Measurements from ENCODE around the gene ITGB6. TPM values are rescaled to one million over a fixed set of nuclear protein-coding genes. Genes with fewer than 3 reads are reported as not detected.

The ITGB6 gene
- total RNA-seq, 4 donors from 2014 or later, result 11.1 to 17.2 (median 13.4) TPM

- TF ChIP-seq CTCF (IDR thresholded peaks at IDR 0.05), result no peak
- TF ChIP-seq POLR2A (IDR thresholded peaks at IDR 0.05), result peak in 1 of 2 donors; percentile 4
- 59 to 67% methylated on average over 9 to 12 of the region's 12 CpGs for WGBS, 2 donors
- Histone ChIP-seq H3K27me3 (no peaks in the 10 kb centered on the region), H3K36me3 (no peaks in the 10 kb centered on the region), H3K27ac (peak overlapping the region; percentile 32 to 82 (median 49)), H3K4me1 (peaks cover 14 to 39% of the 10 kb centered on the region in 2 donors), H3K4me3 (replicated peaks in 1 of 3) (no peak overlapping the region), H3K9me3 (no peaks in the 10 kb centered on the region)
- intact Hi-C loops (cut with DNase I), result no loop called here
- DNase-seq, result peak; percentile 93 to 94
Observed at GRCh38 chr2:160207804-160208654, 8.0 kb upstream of the ITGB6 start.

- intact Hi-C loops (cut with DNase I), result no loop called here
- no peak for DNase-seq
- no peak for TF ChIP-seq POLR2A (IDR thresholded peaks at IDR 0.05)
- TF ChIP-seq CTCF (IDR thresholded peaks at IDR 0.05), result no peak
- H3K9me3 ChIP-seq, result no peaks in the 10 kb centered on the region
- peaks cover 14 to 39% of the 10 kb centered on the region in 2 donors for H3K4me1 ChIP-seq
- WGBS, 2 donors, result 36 to 64% methylated on average over 4 of the region's 4 CpGs
- no peaks in the 10 kb centered on the region for H3K36me3 ChIP-seq
- H3K27ac ChIP-seq, result peak overlapping the region; percentile 32 to 82 (median 49)
- no peak overlapping the region for H3K4me3 ChIP-seq (replicated peaks in 1 of 3)
- no peaks in the 10 kb centered on the region for H3K27me3 ChIP-seq
Observed at GRCh38 chr2:160207271-160207670, 7.2 kb upstream of the ITGB6 start.

- TF ChIP-seq POLR2A (IDR thresholded peaks at IDR 0.05) (no peak), CTCF (IDR thresholded peaks at IDR 0.05) (no peak)
- peak overlapping the region in 2 of 3 donors; percentile 80 to 90 for H3K27ac ChIP-seq
- no peaks in the 10 kb centered on the region for H3K27me3 ChIP-seq
- peaks cover 14 to 39% of the 10 kb centered on the region in 2 donors for H3K4me1 ChIP-seq
- H3K4me3 ChIP-seq (replicated peaks in 1 of 3), result no peak overlapping the region
- intact Hi-C loops (cut with DNase I), result no loop called here
- DNase-seq, result no peak
- whole genome bisulfite sequencing, 2 donors, result 83 to 88% methylated on average over 4 of the region's 4 CpGs
- no peaks in the 10 kb centered on the region for H3K36me3 ChIP-seq
- no peaks in the 10 kb centered on the region for H3K9me3 ChIP-seq
Observed at GRCh38 chr2:160206436-160206835, 6.4 kb upstream of the ITGB6 start.

- intact Hi-C loops (cut with DNase I), result no loop called here
- DNase-seq, result peak; percentile 96 to 97
- Histone ChIP-seq H3K4me3 (replicated peaks in 1 of 3) (no peak overlapping the region), H3K27me3 (no peaks in the 10 kb centered on the region), H3K27ac (peak overlapping the region; percentile 78 to 90 (median 80)), H3K4me1 (peaks cover 14 to 39% of the 10 kb centered on the region in 2 donors), H3K9me3 (no peaks in the 10 kb centered on the region), H3K36me3 (no peaks in the 10 kb centered on the region)
- peak in 1 of 2 donors; percentile 25 for TF ChIP-seq POLR2A (IDR thresholded peaks at IDR 0.05)
- no peak for TF ChIP-seq CTCF (IDR thresholded peaks at IDR 0.05)
- WGBS, 2 donors, result 42 to 46% methylated on average over 4 to 6 of the region's 7 CpGs
Observed at GRCh38 chr2:160205505-160205904, 5.4 kb upstream of the ITGB6 start.

- 60 to 69% methylated on average over 3 of the region's 3 CpGs for WGBS, 2 donors
Observed at GRCh38 chr2:160203422-160203821, 3.4 kb upstream of the ITGB6 start.

More at GRCh38 chr2:160203422-160203821, 3.4 kb upstream of the ITGB6 start:
- intact Hi-C loops (cut with DNase I), result no loop called here
- no peak for TF ChIP-seq POLR2A (IDR thresholded peaks at IDR 0.05)
- no peak for TF ChIP-seq CTCF (IDR thresholded peaks at IDR 0.05)
- Histone ChIP-seq H3K4me3 (replicated peaks in 1 of 3) (no peak overlapping the region), H3K4me1 (peaks cover 13 to 32% of the 10 kb centered on the region in 2 donors), H3K9me3 (no peaks in the 10 kb centered on the region), H3K27ac (peak overlapping the region in 1 of 3 donors; percentile 21), H3K27me3 (no peaks in the 10 kb centered on the region), H3K36me3 (no peaks in the 10 kb centered on the region)
- DNase-seq, result no peak

All from thyroid gland (tissue), 4 donors.